GM12878 (cell line): ENCODE measurements around the gene FREY1. TPM values are rescaled to one million over a fixed set of nuclear protein-coding genes. Genes with fewer than 3 reads are reported as not detected.

ENCODE experiments used
- ATAC-seq: fragments of 200-7000 bp; cut with Tn5 transposase; 3 replicates; pipeline ENCODE4 v1.9.1; 2020; ENCODE audit warnings: mild to moderate bottlenecking, moderate library complexity
- BruUV-seq: library from RNA; stranded (reverse); fragments of 400-500 nt; replicated peaks from 2 replicates; lab custom pipeline; 2021; lab: Mats Ljungman, UMichigan
- CTCF ChIA-PET: fragments of 300-600 bp; sonication (Branson Sonifier 250); formaldehyde crosslinking; extraction: SDS; loops from one replicate; lab custom pipeline; 2021; ENCODE audit warnings: inconsistent platforms; lab: Yijun Ruan, JAX
- POLR2A ChIA-PET: fragments of 350-600 bp; formaldehyde crosslinking; extraction: SDS; loops from one replicate; lab custom pipeline; 2021; ENCODE audit warnings: inconsistent platforms; lab: Charles Lee
- RAD21 ChIA-PET: fragments of 300-600 bp; sonication (Branson Sonifier 250); formaldehyde crosslinking; loops from one replicate; lab custom pipeline; 2023; ENCODE audit warnings: antibody characterized with exemption; ENCODE audit not compliant: unreplicated experiment; lab: Charles Lee
- SMC1A ChIA-PET: fragments of 300-600 bp; sonication (Branson Sonifier 250); formaldehyde crosslinking; loops from one replicate; lab custom pipeline; 2023; ENCODE audit not compliant: unreplicated experiment, uncharacterized antibody; lab: Charles Lee
- DNase-seq: peaks from one replicate; pipeline ENCODE4 v3.0.0-alpha.2; 2011; ENCODE audit warnings: low read depth, low spot score
- FAIRE-seq: peaks from 3 replicates; lab custom pipeline; 2011; peaks lifted over from hg19 to GRCh38; lab: Jason Lieb, UNC
- H2AFZ ChIP-seq: 2 replicates; pipeline ENCODE4 v1.6.0; 2011; ENCODE audit warnings: low read depth, low read length, control low read depth; ENCODE audit not compliant: control insufficient read depth
- H3K27ac ChIP-seq: 2 replicates; pipeline ENCODE4 v1.5.1; 2011; ENCODE audit warnings: control low read depth; ENCODE audit not compliant: control insufficient read depth, insufficient read depth
- H3K27me3 ChIP-seq, 2 experiments: replicated peaks in 1 of 2; 2 replicates each; pipeline versions ENCODE4 v1.6.0 to v1.6.1; 2011; ENCODE audit warnings: low read length in 1 of 2; ENCODE audit not compliant: control insufficient read depth in 2 of 2, insufficient read depth in 2 of 2
- H3K36me3 ChIP-seq, 2 experiments: 2 replicates each; pipeline ENCODE4 v1.5.1; 2011; ENCODE audit warnings: low read length in 1 of 2; ENCODE audit not compliant: control insufficient read depth in 2 of 2, insufficient read depth in 2 of 2
- H3K4me1 ChIP-seq: 2 replicates; pipeline ENCODE4 v1.6.1; 2011; ENCODE audit warnings: mild to moderate bottlenecking, low read length, moderate library complexity, mixed read lengths; ENCODE audit not compliant: control insufficient read depth, insufficient read depth
- H3K4me2 ChIP-seq: 2 replicates; pipeline ENCODE4 v1.6.0; 2011; ENCODE audit warnings: control low read depth; ENCODE audit not compliant: control insufficient read depth, insufficient read depth
- H3K4me3 ChIP-seq: fragments of 200-600 bp; sonication (generic); 2 replicates; pipeline ENCODE4 v1.5.1; 2016
- H3K79me2 ChIP-seq: 2 replicates; pipeline ENCODE4 v1.6.0; 2011; ENCODE audit warnings: low read length; ENCODE audit not compliant: control insufficient read depth, insufficient read depth
- H3K9ac ChIP-seq: 2 replicates; pipeline ENCODE4 v1.8.0; 2011; ENCODE audit warnings: low read length, control low read depth, mixed read lengths; ENCODE audit not compliant: control insufficient read depth, insufficient read depth
- H3K9me3 ChIP-seq: replicated peaks from 3 replicates; pipeline ENCODE4 v1.5.1; 2011; ENCODE audit warnings: mild to moderate bottlenecking, low read length; ENCODE audit not compliant: control insufficient read depth, insufficient read depth
- H4K20me1 ChIP-seq: 2 replicates; pipeline ENCODE4 v1.6.0; 2011; ENCODE audit not compliant: control insufficient read depth, insufficient read depth
- BACH1 ChIP-seq: fragments of 450-650 bp; IDR thresholded peaks from 2 replicates; pipeline ENCODE4 v1.6.1; 2017; ENCODE audit warnings: mild to moderate bottlenecking, borderline replicate concordance
- BHLHE40 ChIP-seq, 2 experiments: fragments of 450-650 bp in 1 of 2; IDR thresholded peaks; 2 replicates each; pipeline ENCODE4 v1.6.1; 2011 to 2017; ENCODE audit warnings: low read depth in 2 of 2, borderline replicate concordance in 1 of 2, improper control_type of control experiment in 1 of 2, low read length in 1 of 2, mild to moderate bottlenecking in 1 of 2
- CHD4 ChIP-seq: fragments of 200-600 bp; sonication (generic); IDR thresholded peaks from 2 replicates; pipeline ENCODE4 v1.6.1; 2016; ENCODE audit warnings: mild to moderate bottlenecking
- MEF2B ChIP-seq: fragments of 450-650 bp; IDR thresholded peaks from 2 replicates; pipeline ENCODE4 v1.6.1; 2018; ENCODE audit warnings: mild to moderate bottlenecking, moderate library complexity; ENCODE audit not compliant: partially characterized antibody, poor library complexity, severe bottlenecking
- PAX5 ChIP-seq: IDR thresholded peaks from 2 replicates; pipeline ENCODE4 v1.6.1; 2011; ENCODE audit warnings: low read depth, low read length, borderline replicate concordance
- RUNX3 ChIP-seq: IDR thresholded peaks from 2 replicates; pipeline ENCODE4 v1.6.1; 2012; ENCODE audit warnings: low read length, inconsistent platforms
- TAF1 ChIP-seq: IDR thresholded peaks from 2 replicates; pipeline ENCODE4 v1.6.1; 2011; ENCODE audit warnings: mild to moderate bottlenecking, low read depth, low read length, borderline replicate concordance
- ZBTB4 ChIP-seq: fragments of 450-650 bp; formaldehyde crosslinking; IDR thresholded peaks from 2 replicates; pipeline ENCODE4 v1.4.0; 2022; ENCODE audit warnings: mild to moderate bottlenecking, moderate library complexity
- ZNF592 ChIP-seq: fragments of 450-650 bp; IDR thresholded peaks from 2 replicates; pipeline ENCODE4 v1.6.1; 2017; ENCODE audit warnings: mild to moderate bottlenecking, moderate library complexity
- WGBS: methylation state at CpG from one replicate; pipeline ENCODE4 v1.1.6; 2016; ENCODE audit warnings: low lambda C conversion rate; ENCODE audit not compliant: insufficient replicate concordance, insufficient coverage; ENCODE audit errors: missing lambda C conversion rate; 5-methylcytosine and 5-hydroxymethylcytosine counted together
- in situ Hi-C: fragments of 300-500 bp; cut with MboI; formaldehyde crosslinking; loops from 9 replicates; pipeline ENCODE4 v1.14.3; 2018; ENCODE audit warnings: mixed read lengths
- intact Hi-C: fragments of 100-400 bp; cut with micrococcal nuclease; formaldehyde crosslinking; loops from one replicate; pipeline ENCODE4 v1.14.2; 2022; ENCODE audit not compliant: unreplicated experiment
- polyA plus RNA-seq, 11 experiments: library from polyadenylated mRNA; depleted of rRNA in 4 of 11; unstranded in 6 of 11; stranded (reverse) in 5 of 11; fragments of >200 nt; fragmentation: Nextera tagmentation in 4 of 11; fragmentation: Illumina TruSeq in 1 of 11; extraction: Ambion mirVana in 4 of 11; extraction: Trizol in 1 of 11; gene quantifications; 1 replicate in 1 of 11; 2 replicates in 10 of 11; pipeline versions ENCODE4 v1.2.1 to v1.2.3, GENCODE V29; 2011 to 2016; ENCODE audit warnings: inconsistent platforms in 2 of 11, missing spikeins in 2 of 11, low read depth in 1 of 11
- total RNA-seq, 4 experiments: library from RNA; depleted of rRNA in 3 of 4; stranded (reverse); fragments of >200 nt in 3 of 4; fragmentation: Illumina TruSeq in 1 of 4; extraction: Trizol in 1 of 4; gene quantifications; 2 replicates each; pipeline versions ENCODE4 v1.2.1 to v1.2.3, GENCODE V29; 2013 to 2021
- TF ChIP-seq, protein P1 (sequence below): IDR thresholded peaks from 2 replicates; pipeline ENCODE4 v1.6.1; 2012; ENCODE audit warnings: mild to moderate bottlenecking, low read depth, low read length

The FREY1 gene
- total and polyA plus RNA-seq, 10 of the 15 experiments (the other 5 are each of a cell fraction or from before 2014, with no cell fraction given), result 0.13 to 1.7 (median 0.39) TPM; not detected in 3

DNA sequence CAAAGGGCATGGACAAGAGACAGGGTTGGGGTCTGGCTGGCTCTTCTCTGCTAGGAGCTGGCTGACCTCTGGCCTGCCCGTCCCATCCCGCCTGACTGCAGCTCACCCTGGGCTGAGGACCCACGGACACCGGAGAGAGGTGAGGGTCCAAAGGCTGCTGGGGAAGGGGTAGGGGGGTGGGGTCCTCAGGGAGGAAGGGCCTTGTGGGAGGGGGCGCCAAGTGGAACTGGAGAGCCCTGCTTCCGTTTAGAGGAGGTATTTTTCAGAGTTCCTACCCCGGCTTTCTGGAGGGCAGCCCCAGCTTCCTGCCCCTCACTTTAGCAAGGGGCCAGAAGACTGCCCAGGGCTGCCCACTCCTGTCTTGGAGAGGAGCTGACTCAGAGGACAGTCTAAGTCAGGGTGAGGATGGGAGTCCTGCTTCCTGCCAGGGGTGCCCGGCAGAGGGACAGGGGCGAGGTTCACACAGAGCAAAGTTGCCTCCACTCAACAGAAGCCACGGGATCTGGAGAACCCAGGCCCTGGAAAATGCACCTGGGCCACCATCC is 22.5 kb upstream of the FREY1 start:
- no TSS peak for BruUV-seq
- TF ChIP-seq BHLHE40 (IDR thresholded peaks at IDR 0.05; ENCODE audit: borderline replicate concordance in 1 of 2, low read depth in 2 of 2, low read length in 1 of 2) (no peak), PAX5 (no peak), CHD4 (no peak), MEF2B (no peak), BACH1 (no peak), ZBTB4 (CRISPR knock-in tag) (no peak), RUNX3 (no peak), TAF1 (no peak), ZNF592 (no peak)
- TF ChIP-seq, protein P1, sequence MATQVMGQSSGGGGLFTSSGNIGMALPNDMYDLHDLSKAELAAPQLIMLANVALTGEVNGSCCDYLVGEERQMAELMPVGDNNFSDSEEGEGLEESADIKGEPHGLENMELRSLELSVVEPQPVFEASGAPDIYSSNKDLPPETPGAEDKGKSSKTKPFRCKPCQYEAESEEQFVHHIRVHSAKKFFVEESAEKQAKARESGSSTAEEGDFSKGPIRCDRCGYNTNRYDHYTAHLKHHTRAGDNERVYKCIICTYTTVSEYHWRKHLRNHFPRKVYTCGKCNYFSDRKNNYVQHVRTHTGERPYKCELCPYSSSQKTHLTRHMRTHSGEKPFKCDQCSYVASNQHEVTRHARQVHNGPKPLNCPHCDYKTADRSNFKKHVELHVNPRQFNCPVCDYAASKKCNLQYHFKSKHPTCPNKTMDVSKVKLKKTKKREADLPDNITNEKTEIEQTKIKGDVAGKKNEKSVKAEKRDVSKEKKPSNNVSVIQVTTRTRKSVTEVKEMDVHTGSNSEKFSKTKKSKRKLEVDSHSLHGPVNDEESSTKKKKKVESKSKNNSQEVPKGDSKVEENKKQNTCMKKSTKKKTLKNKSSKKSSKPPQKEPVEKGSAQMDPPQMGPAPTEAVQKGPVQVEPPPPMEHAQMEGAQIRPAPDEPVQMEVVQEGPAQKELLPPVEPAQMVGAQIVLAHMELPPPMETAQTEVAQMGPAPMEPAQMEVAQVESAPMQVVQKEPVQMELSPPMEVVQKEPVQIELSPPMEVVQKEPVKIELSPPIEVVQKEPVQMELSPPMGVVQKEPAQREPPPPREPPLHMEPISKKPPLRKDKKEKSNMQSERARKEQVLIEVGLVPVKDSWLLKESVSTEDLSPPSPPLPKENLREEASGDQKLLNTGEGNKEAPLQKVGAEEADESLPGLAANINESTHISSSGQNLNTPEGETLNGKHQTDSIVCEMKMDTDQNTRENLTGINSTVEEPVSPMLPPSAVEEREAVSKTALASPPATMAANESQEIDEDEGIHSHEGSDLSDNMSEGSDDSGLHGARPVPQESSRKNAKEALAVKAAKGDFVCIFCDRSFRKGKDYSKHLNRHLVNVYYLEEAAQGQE, result no peak

More for the DNA sequence above, 22.5 kb upstream of the FREY1 start:
- peaks cover 6% of the 10 kb centered on the region for H4K20me1 ChIP-seq
- ChIA-PET RAD21 (interaction anchor here (1.0 to 3.2 kb wide), 10 partner anchors 9 to 189 kb away, joined by 3 to 29 read pairs (median 7); partner anchors contain the start of gene PEX16), POLR2A (interaction anchor here (0.6 to 3.1 kb wide), 5 partner anchors 9 to 188 kb away, joined by 3 to 27 read pairs (median 6); partner anchors contain the start of gene PEX16), CTCF (interaction anchor here (0.7 to 3.3 kb wide), 11 partner anchors 10 to 184 kb away, joined by 3 to 20 read pairs (median 4); partner anchors contain the start of genes CRY2 and PEX16), SMC1A (interaction anchor here (1.0 to 2.9 kb wide), 12 partner anchors 9 to 189 kb away, joined by 3 to 31 read pairs (median 6); partner anchors contain the start of genes CRY2 and PEX16)
- peaks cover 44% of the 10 kb centered on the region for H3K4me1 ChIP-seq
- no peaks in the 10 kb centered on the region for H3K79me2 ChIP-seq
- no peak overlapping the region for H3K4me3 ChIP-seq
- 25% methylated on average over 10 of the region's 10 CpGs for whole genome bisulfite sequencing
- no peak for DNase-seq
- intact Hi-C loops, result loop anchor here (1.0 kb wide), 2 partner anchors 11 to 193 kb away; no protein-coding TSS in a partner anchor
- H2AFZ ChIP-seq, result no peak overlapping the region
- H3K27me3 ChIP-seq, result peaks cover 0 to under 1% of the 10 kb centered on the region in 2 experiments; a peak in 2 of 4 replicates
- H3K27ac ChIP-seq, result peak overlapping the region; percentile 35
- no peak overlapping the region for H3K9ac ChIP-seq
- H3K36me3 ChIP-seq, result peaks cover 3 to 5% of the 10 kb centered on the region in 2 experiments; a peak in 2 of 4 replicates
- peak overlapping the region; percentile 69; the same call in 1 of the 2 replicates for H3K4me2 ChIP-seq
- FAIRE-seq, result no peak
- in situ Hi-C loops, result no loop called here
- no peaks in the 10 kb centered on the region for H3K9me3 ChIP-seq
- ATAC-seq, result peak; percentile 39
